SHP77 (cell line): ENCODE measurements around the gene BECN2.
"Not testable (repeated sequence)": the region's sequence is repeated elsewhere in the genome, so short reads cannot be mapped to it uniquely, and the experiment has no call there.

Source experiments
- DNase-seq, 2 experiments: peaks; one replicate each; lab custom pipeline; 2025; lab: John Stamatoyannopoulos, UW

The BECN2 gene

GRCh38 chr1:241979926-241980325, 22.4 kb downstream of the BECN2 start:
- DNase-seq, result no peak

GRCh38 chr1:241985787-241986186, 28.2 kb downstream of the BECN2 start:
- peak; percentile 23 to 45 for DNase-seq

GRCh38 chr1:241988389-241988930, 30.9 kb downstream of the BECN2 start:
- DNase-seq, result not testable (repeated sequence)

GRCh38 chr1:241990040-241990439, 32.5 kb downstream of the BECN2 start:
- DNase-seq, result peak; percentile 82 to 89

- no peak for DNase-seq
Observed at GRCh38 chr1:241992734-241993133, 35.2 kb downstream of the BECN2 start.

- DNase-seq, result no peak
Observed at GRCh38 chr1:241994171-241994570, 36.6 kb downstream of the BECN2 start.

GRCh38 chr1:241997401-241997998, 39.9 kb downstream of the BECN2 start:
- no peak for DNase-seq

GRCh38 chr1:241998412-241998921, 40.9 kb downstream of the BECN2 start:
- DNase-seq, result peak; percentile 47 to 65

- no peak for DNase-seq
Observed at GRCh38 chr1:241999026-241999425, 41.5 kb downstream of the BECN2 start, which contains the start of gene MAP1LC3C. MAP1LC3C (minus strand) TSS chr1:241999098; CDS start chr1:241999008, 90 bp downstream.

GRCh38 chr1:242000434-242000833, 42.9 kb downstream of the BECN2 start:
- no peak for DNase-seq

GRCh38 chr1:242002072-242002471, 44.5 kb downstream of the BECN2 start:
- DNase-seq, result no peak

GRCh38 chr1:242002510-242002909, 44.9 kb downstream of the BECN2 start:
- DNase-seq, result no peak

- no peak for DNase-seq
Observed at GRCh38 chr1:242004751-242005495, 47.4 kb downstream of the BECN2 start.

- no peak for DNase-seq
Observed at GRCh38 chr1:242005866-242006535, 48.4 kb downstream of the BECN2 start.

GRCh38 chr1:242006976-242007375, 49.4 kb downstream of the BECN2 start:
- no peak for DNase-seq
